Calu3 (cell line): Measurements from ENCODE around the gene ZNF320. TPM values are rescaled to one million over a fixed set of nuclear protein-coding genes. Genes with fewer than 3 reads are reported as not detected.
"Not testable (repeated sequence)": the region's sequence is repeated elsewhere in the genome, so short reads cannot be mapped to it uniquely, and the experiment has no call there.

Source experiments
- BruUV-seq: library from RNA; stranded (reverse); fragments of 400-500 nt; replicated peaks from 2 replicates; lab custom pipeline; 2021; lab: Mats Ljungman, UMichigan
- CTCF ChIA-PET: fragments of 300-600 bp; sonication (Branson Sonifier 250); formaldehyde crosslinking; loops from one replicate; lab custom pipeline; 2022; ENCODE audit warnings: antibody characterized with exemption; lab: Charles Lee
- DNase-seq: peaks from one replicate; pipeline ENCODE4 v3.0.0; 2022
- H3K27ac Mint-ChIP-seq: one replicate; pipeline ENCODE4 v1.8.0; 2022; ENCODE audit warnings: mixed read lengths; ENCODE audit not compliant: unreplicated experiment
- H3K27me3 Mint-ChIP-seq: one replicate; pipeline ENCODE4 v1.8.0; 2022; ENCODE audit warnings: mixed read lengths; ENCODE audit not compliant: unreplicated experiment
- H3K36me3 Mint-ChIP-seq: one replicate; pipeline ENCODE4 v1.8.0; 2022; ENCODE audit warnings: mild to moderate bottlenecking, moderate library complexity, mixed read lengths; ENCODE audit not compliant: insufficient read depth, unreplicated experiment
- H3K4me1 Mint-ChIP-seq: one replicate; pipeline ENCODE4 v1.8.0; 2022; ENCODE audit warnings: mild to moderate bottlenecking, low read depth, mixed read lengths; ENCODE audit not compliant: unreplicated experiment
- H3K4me3 Mint-ChIP-seq: one replicate; pipeline ENCODE4 v1.8.0; 2022; ENCODE audit warnings: mild to moderate bottlenecking, low read depth, moderate library complexity, mixed read lengths; ENCODE audit not compliant: unreplicated experiment
- H3K9me3 Mint-ChIP-seq: one replicate; pipeline ENCODE4 v1.8.0; 2022; ENCODE audit warnings: low read depth, mixed read lengths; ENCODE audit not compliant: unreplicated experiment
- CTCF ChIP-seq: fragments of 200-600 bp; IDR thresholded peaks from one replicate; pipeline ENCODE4 v1.8.0; 2022; ENCODE audit warnings: antibody characterized with exemption; ENCODE audit not compliant: unreplicated experiment
- intact Hi-C: fragments of 100-400 bp; cut with micrococcal nuclease; formaldehyde crosslinking; loops from one replicate; pipeline ENCODE4 v1.10.0; 2022; ENCODE audit not compliant: unreplicated experiment
- total RNA-seq: library from RNA; stranded (reverse); gene quantifications from 2 replicates; pipeline ENCODE4 v1.2.3, GENCODE V29; 2022

ZNF320 gene
- total RNA-seq, 1 experiment from 2014 or later: 2.5 TPM

- intact Hi-C loops: no loop called here
- no peaks in the 10 kb centered on the region for H3K4me1 Mint-ChIP-seq
- no peak overlapping the region for H3K27ac Mint-ChIP-seq
- H3K36me3 Mint-ChIP-seq: peaks cover 5% of the 10 kb centered on the region
- BruUV-seq: no TSS peak
- TF ChIP-seq CTCF: no peak
- CTCF ChIA-PET: no interaction called here
- DNase-seq: no peak
- H3K9me3 Mint-ChIP-seq: peaks cover 13% of the 10 kb centered on the region
- no peaks in the 10 kb centered on the region for H3K27me3 Mint-ChIP-seq
- H3K4me3 Mint-ChIP-seq: no peak overlapping the region
Observed at GRCh38 chr19:52889076-52889475, 8.4 kb downstream of the ZNF320 start.

- H3K36me3 Mint-ChIP-seq: no peaks in the 10 kb centered on the region
- intact Hi-C loops: no loop called here
Observed at GRCh38 chr19:52880895-52881389, 16.5 kb downstream of the ZNF320 start.

GRCh38 chr19:52872996-52873395 is 24.4 kb downstream of the ZNF320 start:
- H3K4me3 Mint-ChIP-seq, BruUV-seq, DNase-seq, H3K27ac Mint-ChIP-seq, H3K27me3 Mint-ChIP-seq, intact Hi-C loops, H3K4me1 Mint-ChIP-seq, H3K36me3 Mint-ChIP-seq: not testable (repeated sequence)
- CTCF ChIA-PET: interaction anchor here (0.6 kb wide), 1 partner anchor 285 kb away, joined by 5 read pairs; no protein-coding TSS in a partner anchor
- H3K9me3 Mint-ChIP-seq: peaks cover 42% of the 10 kb centered on the region

More at GRCh38 chr19:52880895-52881389, 16.5 kb downstream of the ZNF320 start:
- BruUV-seq: no TSS peak
- peaks cover 26% of the 10 kb centered on the region for H3K9me3 Mint-ChIP-seq
- CTCF ChIA-PET: no interaction called here
- DNase-seq: no peak
- no peaks in the 10 kb centered on the region for H3K4me1 Mint-ChIP-seq
- no peak overlapping the region for H3K4me3 Mint-ChIP-seq
- no peak overlapping the region for H3K27ac Mint-ChIP-seq
- TF ChIP-seq CTCF: no peak
- no peaks in the 10 kb centered on the region for H3K27me3 Mint-ChIP-seq

GRCh38 chr19:52871466-52871865 is 26.0 kb downstream of the ZNF320 start:
- H3K27ac Mint-ChIP-seq: no peak overlapping the region
- intact Hi-C loops: no loop called here
- no TSS peak for BruUV-seq
- H3K36me3 Mint-ChIP-seq: no peaks in the 10 kb centered on the region
- DNase-seq: no peak
- CTCF ChIA-PET: interaction anchor here (0.6 kb wide), 1 partner anchor 13 kb away, joined by 6 read pairs; no protein-coding TSS in a partner anchor
- H3K27me3 Mint-ChIP-seq: no peaks in the 10 kb centered on the region
- H3K4me3 Mint-ChIP-seq: no peak overlapping the region
- H3K9me3 Mint-ChIP-seq: peaks cover 34% of the 10 kb centered on the region
- no peak for TF ChIP-seq CTCF
- no peaks in the 10 kb centered on the region for H3K4me1 Mint-ChIP-seq

- CTCF ChIA-PET: interaction anchor here (0.6 kb wide), 1 partner anchor 126 kb away, joined by 3 read pairs; no protein-coding TSS in a partner anchor
- BruUV-seq, DNase-seq, intact Hi-C loops, H3K27ac Mint-ChIP-seq, H3K36me3 Mint-ChIP-seq, H3K4me1 Mint-ChIP-seq, H3K27me3 Mint-ChIP-seq, H3K4me3 Mint-ChIP-seq: not testable (repeated sequence)
- peaks cover 22% of the 10 kb centered on the region for H3K9me3 Mint-ChIP-seq
Observed at GRCh38 chr19:52868031-52868430, 29.4 kb downstream of the ZNF320 start.

GRCh38 chr19:52857378-52858191 is 39.9 kb downstream of the ZNF320 start, which contains the start of gene ZNF468:
Gene ZNF468, minus strand, starts transcription at chr19:52857619. Its CDS starts 3,347 bp downstream, at chr19:52854272.
- H3K4me3 Mint-ChIP-seq: peak within 1 kb of the TSS; percentile 84
- DNase-seq: peak; percentile 69
- BruUV-seq, H3K4me1 Mint-ChIP-seq, CTCF ChIA-PET, H3K27me3 Mint-ChIP-seq: not testable (repeated sequence)
- H3K9me3 Mint-ChIP-seq: peaks cover 14% of the 10 kb centered on the region
- peak within 1 kb of the TSS; percentile 60 for H3K27ac Mint-ChIP-seq
- intact Hi-C loops: loop anchor here (10.0 kb wide), 1 partner anchor 47 kb away; no protein-coding TSS in a partner anchor
- H3K36me3 Mint-ChIP-seq: peaks cover 17% of the 10 kb centered on the region

- Mint-ChIP-seq H3K36me3 (peaks cover 17% of the 10 kb centered on the region), H3K4me3 (peak overlapping the region; percentile 84), H3K27ac (peak overlapping the region; percentile 60), H3K9me3 (peaks cover 11% of the 10 kb centered on the region)
- H3K4me1 Mint-ChIP-seq, CTCF ChIA-PET, H3K27me3 Mint-ChIP-seq: not testable (repeated sequence)
- TSS peak; percentile 69 for BruUV-seq
- intact Hi-C loops: loop anchor here (10.0 kb wide), 1 partner anchor 48 kb away; no protein-coding TSS in a partner anchor
- DNase-seq: peak; percentile 5
Observed at GRCh38 chr19:52856540-52857377, 40.7 kb downstream of the ZNF320 start.
